ENCODE measurements around the gene LIMS3.
"Not testable (repeated sequence)": the region's sequence is repeated elsewhere in the genome, so short reads cannot be mapped to it uniquely, and the experiment has no call there.

GRCh38 chr2:109915830-109916229 is 17.3 kb downstream of the LIMS3 start:
- TF ChIP-seq CTCF (conservative IDR thresholded peaks at IDR 0.05); ZFX (IDR thresholded peaks at IDR 0.05): not testable (repeated sequence)
